Glomerular visceral epithelial cell (primary cell): ENCODE data around the gene METTL8.
"Not testable (repeated sequence)": the region's sequence is repeated elsewhere in the genome, so short reads cannot be mapped to it uniquely, and the experiment has no call there.

Source experiments
- DNase-seq: peaks from one replicate; pipeline ENCODE4 v3.0.0-alpha.2; 2016; ENCODE audit errors: extremely low spot score

METTL8 gene

GRCh38 chr2:171430516-171431410 is 3.0 kb downstream of the METTL8 start:
- no peak for DNase-seq

GRCh38 chr2:171422710-171423495 is 10.9 kb downstream of the METTL8 start:
- DNase-seq = not testable (repeated sequence)

GRCh38 chr2:171420728-171421563 is 12.8 kb downstream of the METTL8 start:
- no peak for DNase-seq

GRCh38 chr2:171419333-171419732 is 14.5 kb downstream of the METTL8 start:
- DNase-seq = no peak

GRCh38 chr2:171416009-171416926 is 17.5 kb downstream of the METTL8 start:
- peak; percentile 97 for DNase-seq

GRCh38 chr2:171414645-171415044 is 19.1 kb downstream of the METTL8 start:
- not testable (repeated sequence) for DNase-seq

- DNase-seq = no peak
Observed at GRCh38 chr2:171412571-171413175, 21.1 kb downstream of the METTL8 start.

GRCh38 chr2:171411791-171412483 is 21.9 kb downstream of the METTL8 start:
- DNase-seq = no peak

- DNase-seq = no peak
Observed at GRCh38 chr2:171411214-171411613, 22.6 kb downstream of the METTL8 start.

GRCh38 chr2:171410624-171411023 is 23.2 kb downstream of the METTL8 start:
- no peak for DNase-seq

GRCh38 chr2:171410101-171410500 is 23.7 kb downstream of the METTL8 start:
- no peak for DNase-seq

GRCh38 chr2:171409436-171409971 is 24.3 kb downstream of the METTL8 start:
- no peak for DNase-seq

GRCh38 chr2:171407676-171408044 is 26.1 kb downstream of the METTL8 start:
- no peak for DNase-seq

GRCh38 chr2:171407030-171407675 is 26.6 kb downstream of the METTL8 start:
- no peak for DNase-seq

- DNase-seq = no peak
Observed at GRCh38 chr2:171406044-171406443, 27.7 kb downstream of the METTL8 start.

GRCh38 chr2:171405546-171405945 is 28.2 kb downstream of the METTL8 start:
- DNase-seq = no peak

- no peak for DNase-seq
Observed at GRCh38 chr2:171404719-171405118, 29.1 kb downstream of the METTL8 start.

GRCh38 chr2:171404261-171404660 is 29.5 kb downstream of the METTL8 start:
- peak; percentile 69 for DNase-seq
